Suprapubic skin (tissue), 4 donors: Measurements from ENCODE around the gene EXOC3.

Source experiments
- CTCF ChIP-seq, 2 donors: fragments of 200-600 bp in 1 of 2; fragments of 450-650 bp in 1 of 2; sonication (generic) in 1 of 2; IDR thresholded peaks; one replicate each; pipeline ENCODE4 v1.5.1; 2016 to 2019; ENCODE audit warnings: antibody characterized with exemption in 2 of 2, mild to moderate bottlenecking in 1 of 2, moderate library complexity in 1 of 2
- EP300 ChIP-seq: sonication (generic); formaldehyde crosslinking; IDR thresholded peaks from one replicate; pipeline ENCODE4 v1.6.1; 2017; ENCODE audit warnings: antibody characterized with exemption
- POLR2A ChIP-seq, 2 donors: fragments of 450-650 bp; IDR thresholded peaks; one replicate each; pipeline ENCODE4 v1.6.1; 2017; ENCODE audit warnings: antibody characterized with exemption in 2 of 2, mild to moderate bottlenecking in 2 of 2, moderate library complexity in 2 of 2
- POLR2AphosphoS5 ChIP-seq, 3 donors: sonication (generic); formaldehyde crosslinking; IDR thresholded peaks; one replicate each; pipeline ENCODE4 v1.6.1; 2017; ENCODE audit warnings: antibody characterized with exemption in 3 of 3

- TF ChIP-seq CTCF (IDR thresholded peaks at IDR 0.05) = no peak
- TF ChIP-seq POLR2A (IDR thresholded peaks at IDR 0.05) = no peak
- TF ChIP-seq EP300 = no peak
- no peak for TF ChIP-seq POLR2AphosphoS5 (IDR thresholded peaks at IDR 0.05)
These were observed 71.1 kb downstream of the EXOC3 start for GRCh38 chr5:514101-514485.
